Type B pancreatic cell (in vitro differentiated cells): Measurements from ENCODE around the gene LDHD. TPM values are rescaled to one million over a fixed set of nuclear protein-coding genes. Genes with fewer than 3 reads are reported as not detected.
"Not testable (repeated sequence)": the region's sequence is repeated elsewhere in the genome, so short reads cannot be mapped to it uniquely, and the experiment has no call there.

Experiments
- DNase-seq: peaks from one replicate; pipeline ENCODE4 v3.0.0; 2021; ENCODE audit warnings: mixed read lengths; ENCODE audit not compliant: unreplicated experiment; ENCODE audit errors: extremely low spot score
- H3K27ac Mint-ChIP-seq: 2 replicates; pipeline ENCODE4 v1.8.0; 2021; ENCODE audit warnings: mild to moderate bottlenecking, mixed read lengths
- H3K27me3 Mint-ChIP-seq: 2 replicates; pipeline ENCODE4 v1.8.0; 2021; ENCODE audit warnings: mixed read lengths
- H3K36me3 Mint-ChIP-seq: 2 replicates; pipeline ENCODE4 v1.8.0; 2021; ENCODE audit warnings: mixed read lengths
- H3K4me1 Mint-ChIP-seq: one replicate; pipeline ENCODE4 v1.8.0; 2021; ENCODE audit warnings: mixed read lengths; ENCODE audit not compliant: unreplicated experiment
- H3K4me3 Mint-ChIP-seq: 2 replicates; pipeline ENCODE4 v1.8.0; 2021; ENCODE audit warnings: mild to moderate bottlenecking, mixed read lengths
- H3K9me3 Mint-ChIP-seq: 2 replicates; pipeline ENCODE4 v1.8.0; 2021; ENCODE audit warnings: mixed read lengths
- CTCF ChIP-seq: fragments of 200-600 bp; sonication (generic); conservative IDR thresholded peaks from 2 replicates; pipeline ENCODE4 v1.5.0; 2021; ENCODE audit warnings: antibody characterized with exemption, mild to moderate bottlenecking
- total RNA-seq: library from RNA; stranded (reverse); gene quantifications from 2 replicates; pipeline ENCODE4 v1.2.1, GENCODE V29; 2021; ENCODE audit warnings: low replicate concordance

LDHD gene
- total RNA-seq, 1 donor from 2014 or later = 1.8 TPM

GRCh38 chr16:75130150-75130771 lies 13.7 kb upstream of the LDHD start:
- Mint-ChIP-seq H3K27me3 (no peaks in the 10 kb centered on the region), H3K36me3 (no peaks in the 10 kb centered on the region), H3K27ac (no peak overlapping the region), H3K4me3 (no peak overlapping the region), H3K9me3 (no peaks in the 10 kb centered on the region), H3K4me1 (peaks cover 13% of the 10 kb centered on the region)
- DNase-seq = no peak
- no peak for TF ChIP-seq CTCF

DNA sequence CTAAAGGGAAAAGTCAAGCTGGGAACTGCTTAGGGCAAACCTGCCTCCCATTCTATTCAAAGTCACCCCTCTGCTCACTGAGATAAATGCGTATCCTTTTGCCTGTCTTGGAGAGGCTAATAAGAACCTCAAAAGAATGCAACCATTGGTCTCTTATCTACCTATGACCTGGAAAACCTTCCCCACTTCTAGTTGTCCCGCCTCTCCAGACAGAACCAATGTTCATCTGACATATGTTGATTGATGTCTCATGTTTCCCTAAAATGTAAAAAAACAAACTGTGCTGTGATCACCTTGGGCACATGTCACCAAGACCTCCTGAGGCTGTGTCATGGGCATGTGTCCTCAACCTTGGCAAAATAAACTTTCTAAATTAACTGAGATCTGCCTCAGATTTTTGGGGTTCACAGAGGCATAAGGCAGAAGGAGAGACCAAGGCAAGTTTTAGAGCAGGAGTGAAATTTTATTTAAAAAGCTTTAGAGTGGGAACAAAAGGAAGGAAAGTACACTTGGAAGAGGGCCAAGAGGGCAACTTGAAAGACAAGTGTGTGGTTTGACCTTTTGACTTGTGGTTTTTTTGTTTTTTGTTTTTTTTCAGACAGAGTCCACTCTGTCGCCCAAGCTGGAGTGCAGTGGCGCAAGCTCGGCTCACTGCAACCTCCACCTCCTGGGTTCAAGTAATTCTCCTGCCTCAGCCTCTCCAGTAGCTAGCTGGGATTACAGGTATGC lies 13.0 kb upstream of the LDHD start:
- not testable (repeated sequence) for H3K9me3 Mint-ChIP-seq, DNase-seq, H3K4me3 Mint-ChIP-seq, H3K27ac Mint-ChIP-seq, H3K27me3 Mint-ChIP-seq, H3K36me3 Mint-ChIP-seq
- H3K4me1 Mint-ChIP-seq = peaks cover 13% of the 10 kb centered on the region

- no peak overlapping the region for H3K27ac Mint-ChIP-seq
- H3K4me1 Mint-ChIP-seq = peaks cover 13% of the 10 kb centered on the region
- DNase-seq = no peak
Observed at GRCh38 chr16:75127713-75128415, 11.3 kb upstream of the LDHD start.

DNA sequence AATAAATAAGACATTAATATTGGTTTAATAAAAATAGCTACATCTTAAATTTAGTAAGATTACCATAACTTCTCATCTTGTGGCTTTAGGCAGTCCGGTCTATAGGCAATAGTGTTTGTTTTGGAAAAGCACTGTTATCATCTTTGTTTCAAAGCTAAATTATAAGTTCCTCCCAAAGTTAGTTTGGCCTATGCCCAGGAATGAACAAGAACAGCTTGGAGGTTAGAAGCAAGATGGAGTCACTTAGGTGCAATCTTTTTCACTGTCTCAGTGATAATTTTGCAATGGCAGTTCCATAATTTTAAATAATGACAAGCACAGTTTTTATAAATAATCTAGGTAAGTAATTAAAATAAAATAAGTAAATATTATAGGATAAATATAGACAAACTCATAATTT lies 6.0 kb upstream of the LDHD start:
- Mint-ChIP-seq H3K27ac (no peak overlapping the region), H3K4me1 (no peaks in the 10 kb centered on the region), H3K4me3 (no peak overlapping the region), H3K9me3 (peaks cover 5% of the 10 kb centered on the region), H3K27me3 (no peaks in the 10 kb centered on the region), H3K36me3 (no peaks in the 10 kb centered on the region)
- DNase-seq = no peak
- no peak for TF ChIP-seq CTCF

More at GRCh38 chr16:75127713-75128415, 11.3 kb upstream of the LDHD start:
- H3K9me3 Mint-ChIP-seq = no peaks in the 10 kb centered on the region
- no peak for TF ChIP-seq CTCF
- no peaks in the 10 kb centered on the region for H3K36me3 Mint-ChIP-seq
- H3K27me3 Mint-ChIP-seq = no peaks in the 10 kb centered on the region
- H3K4me3 Mint-ChIP-seq = no peak overlapping the region

DNA sequence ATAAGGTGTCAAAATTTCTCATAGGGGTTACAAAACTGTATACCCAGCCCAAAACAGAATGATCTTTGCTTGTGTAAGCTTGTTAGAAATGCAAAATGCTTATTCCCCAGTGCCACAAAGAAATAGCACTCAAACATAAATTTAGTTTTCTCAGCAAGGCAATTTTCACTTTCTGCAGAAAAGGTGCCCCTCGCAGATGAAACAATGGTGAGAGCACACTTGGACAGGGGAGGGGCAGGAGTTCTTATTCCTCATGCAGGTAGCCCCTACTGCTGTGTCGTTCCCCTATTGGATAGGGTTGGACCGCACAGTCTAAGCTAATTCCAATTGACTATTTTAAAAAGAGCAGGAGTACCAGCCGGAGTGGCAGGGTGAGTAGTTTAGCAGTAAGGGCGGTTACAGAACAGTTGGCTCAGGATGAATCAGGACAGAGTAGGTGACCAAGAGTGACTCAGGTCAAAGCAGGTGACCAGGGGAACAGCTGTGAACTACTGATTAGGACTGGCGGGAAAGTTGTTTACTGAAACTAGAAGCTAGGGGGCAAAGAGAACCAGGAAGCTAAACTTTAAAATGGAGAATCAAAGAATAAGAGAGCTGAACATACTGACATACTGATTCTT lies 5.5 kb upstream of the LDHD start:
- Mint-ChIP-seq H3K27me3 (no peaks in the 10 kb centered on the region), H3K4me1 (no peaks in the 10 kb centered on the region), H3K9me3 (peaks cover 5% of the 10 kb centered on the region), H3K27ac (no peak overlapping the region), H3K36me3 (no peaks in the 10 kb centered on the region), H3K4me3 (no peak overlapping the region)
- no peak for TF ChIP-seq CTCF
- no peak for DNase-seq
